Calu3 (cell line): ENCODE measurements around the gene SNX12. TPM values are rescaled to one million over a fixed set of nuclear protein-coding genes. Genes with fewer than 3 reads are reported as not detected.

ENCODE experiments used
- BruUV-seq: library from RNA; stranded (reverse); fragments of 400-500 nt; replicated peaks from 2 replicates; lab custom pipeline; 2021; lab: Mats Ljungman, UMichigan
- CTCF ChIA-PET: fragments of 300-600 bp; sonication (Branson Sonifier 250); formaldehyde crosslinking; loops from one replicate; lab custom pipeline; 2022; ENCODE audit warnings: antibody characterized with exemption; lab: Charles Lee
- DNase-seq: peaks from one replicate; pipeline ENCODE4 v3.0.0; 2022
- H3K27ac Mint-ChIP-seq: one replicate; pipeline ENCODE4 v1.8.0; 2022; ENCODE audit warnings: mixed read lengths; ENCODE audit not compliant: unreplicated experiment
- H3K27me3 Mint-ChIP-seq: one replicate; pipeline ENCODE4 v1.8.0; 2022; ENCODE audit warnings: mixed read lengths; ENCODE audit not compliant: unreplicated experiment
- H3K36me3 Mint-ChIP-seq: one replicate; pipeline ENCODE4 v1.8.0; 2022; ENCODE audit warnings: mild to moderate bottlenecking, moderate library complexity, mixed read lengths; ENCODE audit not compliant: insufficient read depth, unreplicated experiment
- H3K4me1 Mint-ChIP-seq: one replicate; pipeline ENCODE4 v1.8.0; 2022; ENCODE audit warnings: mild to moderate bottlenecking, low read depth, mixed read lengths; ENCODE audit not compliant: unreplicated experiment
- H3K4me3 Mint-ChIP-seq: one replicate; pipeline ENCODE4 v1.8.0; 2022; ENCODE audit warnings: mild to moderate bottlenecking, low read depth, moderate library complexity, mixed read lengths; ENCODE audit not compliant: unreplicated experiment
- H3K9me3 Mint-ChIP-seq: one replicate; pipeline ENCODE4 v1.8.0; 2022; ENCODE audit warnings: low read depth, mixed read lengths; ENCODE audit not compliant: unreplicated experiment
- CTCF ChIP-seq: fragments of 200-600 bp; IDR thresholded peaks from one replicate; pipeline ENCODE4 v1.8.0; 2022; ENCODE audit warnings: antibody characterized with exemption; ENCODE audit not compliant: unreplicated experiment
- intact Hi-C: fragments of 100-400 bp; cut with micrococcal nuclease; formaldehyde crosslinking; loops from one replicate; pipeline ENCODE4 v1.10.0; 2022; ENCODE audit not compliant: unreplicated experiment
- total RNA-seq: library from RNA; stranded (reverse); gene quantifications from 2 replicates; pipeline ENCODE4 v1.2.3, GENCODE V29; 2022

SNX12 gene
- total RNA-seq, 1 experiment from 2014 or later = 82.7 TPM

GRCh38 chrX:71095981-71096759 is 28.0 kb upstream of the SNX12 start:
- H3K27me3 Mint-ChIP-seq = no peaks in the 10 kb centered on the region
- CTCF ChIA-PET = no interaction called here
- DNase-seq = peak; percentile 6
- H3K27ac Mint-ChIP-seq = peak overlapping the region; percentile 77
- H3K36me3 Mint-ChIP-seq = peaks cover 20% of the 10 kb centered on the region
- intact Hi-C loops = loop anchor here (5.0 kb wide), 1 partner anchor 81 kb away; no protein-coding TSS in a partner anchor
- no TSS peak for BruUV-seq
- peak overlapping the region; percentile 92 for H3K4me3 Mint-ChIP-seq
- no peaks in the 10 kb centered on the region for H3K9me3 Mint-ChIP-seq
- H3K4me1 Mint-ChIP-seq = no peaks in the 10 kb centered on the region
- no peak for TF ChIP-seq CTCF

DNA sequence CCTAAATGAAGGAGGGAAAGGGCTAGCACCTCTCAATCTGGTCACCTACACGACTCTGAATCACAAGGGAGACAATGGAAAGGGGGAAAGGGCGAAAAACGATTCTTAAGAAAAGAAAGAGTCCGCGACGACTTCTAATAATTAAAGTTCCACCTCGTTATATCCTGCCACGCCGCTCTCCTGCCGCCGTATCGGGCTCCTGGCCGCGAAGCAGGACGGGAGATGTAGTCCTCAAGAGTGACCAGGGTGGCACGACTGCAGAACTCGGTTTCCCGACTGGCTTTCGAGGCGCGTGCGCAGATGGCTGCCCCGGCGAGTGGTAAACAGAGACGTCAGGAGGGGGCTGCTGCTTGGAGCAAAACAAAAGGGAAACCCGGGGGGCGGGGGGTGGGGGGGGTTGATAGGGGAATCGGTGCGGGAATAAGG is 27.4 kb upstream of the SNX12 start, which contains the start of gene FOXO4:
Gene FOXO4, plus strand, starts transcription at position 297 of the 426 bp plus-strand sequence. CDS start 678 bp downstream, outside the sequence.
- intact Hi-C loops = loop anchor here (5.0 kb wide), 1 partner anchor 82 kb away; no protein-coding TSS in a partner anchor
- Mint-ChIP-seq H3K36me3 (peaks cover 20% of the 10 kb centered on the region), H3K27ac (peak within 1 kb of the TSS; percentile 77), H3K4me1 (no peaks in the 10 kb centered on the region), H3K4me3 (peak within 1 kb of the TSS; percentile 92), H3K9me3 (no peaks in the 10 kb centered on the region), H3K27me3 (no peaks in the 10 kb centered on the region)
- DNase-seq = peak; percentile 87
- no TSS peak for BruUV-seq
- TF ChIP-seq CTCF = no peak
- CTCF ChIA-PET = no interaction called here

DNA sequence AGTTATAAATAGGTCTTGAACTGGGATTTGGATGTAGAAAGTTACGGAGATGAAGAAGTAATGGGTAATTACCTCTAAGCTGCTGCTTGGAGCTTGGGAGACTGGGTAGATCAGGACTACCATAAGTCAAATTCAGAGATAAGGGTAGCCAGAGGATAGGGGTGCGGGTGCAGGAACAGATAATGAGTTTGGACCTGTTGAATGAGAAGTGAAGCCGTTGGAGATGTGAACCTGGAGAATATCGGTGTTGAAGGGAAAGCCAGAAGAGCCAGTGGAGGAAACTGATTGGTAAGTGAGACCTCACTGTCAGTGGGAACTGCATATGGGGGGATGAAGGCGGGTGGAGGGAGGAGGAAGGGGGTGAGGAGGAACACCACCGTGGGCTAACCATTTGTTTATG is 26.9 kb upstream of the SNX12 start:
- BruUV-seq = TSS peak; percentile 68
- intact Hi-C loops = loop anchor here (5.0 kb wide), 1 partner anchor 82 kb away; no protein-coding TSS in a partner anchor
- CTCF ChIA-PET = no interaction called here
- TF ChIP-seq CTCF = no peak
- Mint-ChIP-seq H3K9me3 (no peaks in the 10 kb centered on the region), H3K4me3 (peak overlapping the region; percentile 92), H3K36me3 (peaks cover 20% of the 10 kb centered on the region), H3K27me3 (no peaks in the 10 kb centered on the region), H3K27ac (peak overlapping the region; percentile 77), H3K4me1 (no peaks in the 10 kb centered on the region)
- no peak for DNase-seq

GRCh38 chrX:71091263-71091662 is 23.1 kb upstream of the SNX12 start:
- intact Hi-C loops = no loop called here
- no peaks in the 10 kb centered on the region for H3K9me3 Mint-ChIP-seq

More at GRCh38 chrX:71091263-71091662, 23.1 kb upstream of the SNX12 start:
- DNase-seq = no peak
- Mint-ChIP-seq H3K4me1 (no peaks in the 10 kb centered on the region), H3K27me3 (no peaks in the 10 kb centered on the region), H3K4me3 (no peak overlapping the region), H3K36me3 (peaks cover 17% of the 10 kb centered on the region), H3K27ac (no peak overlapping the region)
- BruUV-seq = no TSS peak
- TF ChIP-seq CTCF = no peak
- CTCF ChIA-PET = no interaction called here
